H1 (cell line): ENCODE measurements around the gene MYO1D. TPM values are rescaled to one million over a fixed set of nuclear protein-coding genes. Genes with fewer than 3 reads are reported as not detected.

Source experiments
- KDM1A ChIP-seq: fragments of 200-600, 300-600 bp; sonication (generic); IDR thresholded peaks from 2 replicates; pipeline ENCODE4 v1.7.1; 2016; ENCODE audit warnings: mild to moderate bottlenecking, low read length, borderline replicate concordance
- KDM5A ChIP-seq: fragments of 200-600 bp; IDR thresholded peaks from 2 replicates; pipeline ENCODE4 v1.7.1; 2012; ENCODE audit warnings: mild to moderate bottlenecking, low read length, inconsistent platforms, mixed read lengths
- NANOG ChIP-seq: IDR thresholded peaks from 2 replicates; pipeline ENCODE4 v1.6.1; 2011; ENCODE audit warnings: low read length, low read depth, mild to moderate bottlenecking, inconsistent platforms; ENCODE audit not compliant: insufficient read depth, poor library complexity, severe bottlenecking
- RAD21 ChIP-seq, 2 experiments: IDR thresholded peaks in 1 of 2; conservative IDR thresholded peaks in 1 of 2; 2 replicates each; pipeline ENCODE4 v1.6.1; 2011; ENCODE audit warnings: low read depth in 2 of 2, low read length in 2 of 2, improper control_type of control experiment in 1 of 2, inconsistent platforms in 1 of 2, mild to moderate bottlenecking in 1 of 2, moderate library complexity in 1 of 2
- SP2 ChIP-seq: IDR thresholded peaks from 2 replicates; pipeline ENCODE4 v1.6.1; 2012; ENCODE audit warnings: mild to moderate bottlenecking, low read length, inconsistent platforms
- TAF7 ChIP-seq: optimal IDR thresholded peaks from 2 replicates; pipeline ENCODE3; 2011; ENCODE audit warnings: low read depth, mild to moderate bottlenecking, inconsistent platforms, low read length, moderate library complexity, borderline replicate concordance
- polyA plus RNA-seq, 7 experiments: library from polyadenylated mRNA; depleted of rRNA in 3 of 7; stranded (reverse) in 5 of 7; unstranded in 2 of 7; fragments of >200 nt in 5 of 7; fragments of 200-250 nt in 2 of 7; gene quantifications; 1 replicate in 5 of 7; 2 replicates in 1 of 7; 4 replicates in 1 of 7; pipeline versions ENCODE4 v1.2.1 to v1.2.3, GENCODE V29; 2011 to 2013; ENCODE audit warnings: missing spikeins in 2 of 7, mixed read lengths in 2 of 7
- total RNA-seq: library from RNA; stranded (reverse); fragmentation: NEBNext Ultra II Directional; extraction: Animal tissue kit (Norgen Biotek cat#: 25700); gene quantifications from 2 replicates; pipeline ENCODE4 v1.2.1, GENCODE V29; 2021

Gene MYO1D
- total and polyA plus RNA-seq, 2 of the 8 experiments (the other 6 are each of a cell fraction or from before 2014, with no cell fraction given): 6.5 to 25.4 TPM

- TF ChIP-seq RAD21 (IDR thresholded peaks at IDR 0.05 in 1 of 2, conservative IDR thresholded peaks at IDR 0.05 in 1 of 2; ENCODE audit: low read depth in 2 of 2, low read length in 2 of 2) (no peak), TAF7 (no peak), KDM1A (no peak), SP2 (no peak), KDM5A (no peak), NANOG (no peak)
Measured at GRCh38 chr17:32814836-32815235, 62.1 kb downstream of the MYO1D start (continued).
